Measurements from ENCODE around the gene OBSL1. TPM values are rescaled to one million over a fixed set of nuclear protein-coding genes. Genes with fewer than 3 reads are reported as not detected.
A peak's percentile ranks its signal among the peaks of the same experiment; 100 is the strongest.

Gene OBSL1
- total and polyA plus RNA-seq, 4 donors: 17.8 to 243 (median 71.0) TPM

DNA sequence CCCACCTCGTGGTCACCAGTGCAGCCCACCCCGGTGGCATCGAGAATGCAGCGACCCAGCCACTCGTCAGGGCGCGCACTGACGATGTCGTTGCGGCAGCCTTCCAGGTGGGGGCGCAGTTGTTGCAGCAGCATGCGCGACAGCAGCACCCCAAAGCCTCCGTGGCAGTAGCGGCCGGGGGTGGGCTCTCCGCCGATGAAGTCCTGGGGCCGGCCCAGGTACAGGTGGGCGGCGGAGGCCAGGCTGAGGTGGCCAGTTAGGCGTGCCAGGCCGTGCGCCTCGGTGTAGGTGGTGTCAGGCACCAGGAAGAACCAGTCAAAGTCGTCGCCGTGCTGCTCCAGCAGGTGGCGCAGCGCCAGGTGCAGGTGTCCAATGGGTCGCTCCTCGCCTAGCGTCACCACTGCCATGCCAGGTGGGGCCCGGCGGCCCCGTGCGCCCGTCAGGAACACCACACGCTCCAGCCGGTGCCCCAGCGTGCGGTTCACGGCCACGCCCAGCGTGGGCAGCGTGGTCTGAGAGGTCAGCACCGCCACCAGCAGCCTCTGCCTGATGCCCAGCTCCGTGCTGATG, 29.6 kb downstream of the OBSL1 start:
- Histone ChIP-seq H3K27me3 (ENCODE audit: control insufficient read depth in 1 of 2, insufficient read depth in 2 of 2, low read length in 1 of 2) (no peaks in the 10 kb centered on the region), H3K36me3 (ENCODE audit: control insufficient read depth in 1 of 2, insufficient read depth in 2 of 2, low read length in 1 of 2) (peaks cover 0 to 2% of the 10 kb centered on the region in 2 donors), H3K27ac (ENCODE audit: low read depth in 1 of 2, low read length in 2 of 2) (no peak overlapping the region), H3K9me3 (ENCODE audit: control insufficient read depth, low read length) (no peaks in the 10 kb centered on the region), H3K4me1 (ENCODE audit: control insufficient read depth in 1 of 2, insufficient read depth in 2 of 2, low read length in 2 of 2) (no peaks in the 10 kb centered on the region), H3K4me3 (ENCODE audit: low read length in 2 of 2) (no peak overlapping the region)
- peak; percentile 81 to 92 for DNase-seq
- ATAC-seq (ENCODE audit: low FRiP score): no peak
- intact Hi-C loops (cut with DNase I): loop anchor here (2.0 to 5.0 kb wide), 4 partner anchors 43 to 149 kb away; partner anchors contain the start of genes GMPPA (in 1 of the 2) and STK11IP (in 1 of the 2)
- WGBS, 2 donors: 17 to 18% methylated on average over 44 to 48 of the region's 48 CpGs

DNA sequence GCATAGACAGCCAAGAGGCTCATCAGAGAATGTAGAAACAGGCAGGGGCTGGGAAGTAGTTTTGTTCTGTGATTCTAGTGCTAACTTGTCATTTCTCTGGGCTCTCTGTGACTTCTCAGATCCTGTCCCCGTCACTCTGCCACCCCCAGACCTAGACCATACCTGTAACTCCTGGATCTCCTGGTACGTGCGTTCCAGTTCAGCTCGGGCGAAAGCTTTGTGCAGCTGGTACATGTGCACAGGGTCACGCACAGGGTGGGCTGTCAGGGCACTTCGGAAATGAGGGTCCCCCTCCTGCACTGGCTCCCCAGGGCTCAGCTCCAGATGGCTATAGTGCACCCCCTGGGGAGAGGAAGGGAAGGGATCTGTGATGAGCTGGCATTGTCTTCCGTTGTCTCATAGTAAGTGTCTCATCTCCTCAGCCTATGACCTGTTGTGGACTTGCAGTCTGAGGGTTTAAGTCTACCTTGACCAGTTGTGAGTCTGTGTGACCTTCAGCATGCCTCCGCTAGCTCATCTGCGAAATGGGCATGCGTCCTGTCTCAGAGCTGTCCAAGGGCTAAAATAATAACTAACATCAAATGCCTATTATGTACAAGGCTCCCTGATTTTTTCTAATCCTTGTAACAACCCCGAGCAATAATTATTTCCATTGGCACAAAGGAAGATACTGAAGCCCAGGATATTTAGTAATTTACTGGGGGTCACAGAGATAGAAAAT, 30.4 kb downstream of the OBSL1 start:
- intact Hi-C loops (cut with DNase I): loop anchor here (5.0 kb wide), 2 partner anchors 56 to 101 kb away; partner anchors contain the start of gene STK11IP (in 1 of the 2)
- no peaks in the 10 kb centered on the region for H3K27me3 ChIP-seq (ENCODE audit: control insufficient read depth in 1 of 2, insufficient read depth in 2 of 2, low read length in 1 of 2)
- 88 to 90% methylated on average over 12 of the region's 12 CpGs for WGBS, 2 donors

DNA sequence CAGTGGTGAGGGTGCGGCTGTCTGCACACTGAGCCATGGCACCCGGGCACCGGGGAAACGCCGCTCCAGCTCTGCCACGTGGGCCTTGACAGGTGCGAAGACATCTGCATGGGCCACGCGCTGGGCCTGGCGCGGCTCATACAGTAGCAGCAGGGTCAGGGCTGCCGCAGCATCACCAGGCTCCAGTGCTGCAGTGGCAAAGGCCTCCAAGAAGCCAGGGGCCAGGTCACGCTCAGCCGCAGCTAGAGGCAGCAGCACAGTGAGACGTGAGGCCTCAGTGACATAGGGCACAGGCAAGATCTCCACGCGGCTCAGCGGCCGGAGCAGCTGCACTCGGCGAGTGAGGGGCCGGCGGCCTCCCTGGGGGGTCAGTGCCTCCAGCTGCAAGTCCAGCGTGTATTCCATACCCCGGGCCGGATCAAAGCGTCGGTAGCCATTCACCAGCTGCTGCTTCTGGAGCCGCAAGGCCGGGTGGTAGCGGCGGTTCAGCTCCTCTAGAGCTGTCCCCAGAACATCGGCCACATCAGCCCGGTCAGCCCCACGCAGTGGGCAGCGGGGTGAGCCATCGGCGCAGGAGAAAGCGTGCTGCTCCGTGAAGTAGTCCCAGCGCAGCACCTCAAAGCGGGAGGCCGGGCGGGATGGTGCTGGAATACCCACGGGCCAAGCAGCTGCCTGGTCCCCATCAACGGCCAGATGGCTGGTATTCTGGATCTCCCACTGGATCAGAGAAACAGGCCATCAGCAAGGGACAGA, 31.2 kb downstream of the OBSL1 start:
- no peak overlapping the region for H3K27ac ChIP-seq (ENCODE audit: low read depth in 1 of 2, low read length in 2 of 2)
- no peaks in the 10 kb centered on the region for H3K4me1 ChIP-seq (ENCODE audit: control insufficient read depth in 1 of 2, insufficient read depth in 2 of 2, low read length in 2 of 2)
- ATAC-seq (ENCODE audit: low FRiP score) (no peak), DNase-seq (no peak)
- no peaks in the 10 kb centered on the region for H3K27me3 ChIP-seq (ENCODE audit: control insufficient read depth in 1 of 2, insufficient read depth in 2 of 2, low read length in 1 of 2)
- no peak overlapping the region for H3K4me3 ChIP-seq (ENCODE audit: low read length in 2 of 2)
- intact Hi-C loops (cut with DNase I): loop anchor here (5.0 to 10.0 kb wide), 3 partner anchors 57 to 375 kb away; partner anchors contain the start of genes NHEJ1 (in 1 of the 2) and STK11IP (in 1 of the 2)
- H3K36me3 ChIP-seq (ENCODE audit: control insufficient read depth in 1 of 2, insufficient read depth in 2 of 2, low read length in 1 of 2): peaks cover 0 to 2% of the 10 kb centered on the region in 2 donors
- WGBS, 2 donors: 93 to 94% methylated on average over 46 of the region's 46 CpGs
- H3K9me3 ChIP-seq (ENCODE audit: control insufficient read depth, low read length): no peaks in the 10 kb centered on the region

More for the DNA sequence above, 30.4 kb downstream of the OBSL1 start:
- Histone ChIP-seq H3K4me3 (ENCODE audit: low read length in 2 of 2) (no peak overlapping the region), H3K9me3 (ENCODE audit: control insufficient read depth, low read length) (no peaks in the 10 kb centered on the region), H3K4me1 (ENCODE audit: control insufficient read depth in 1 of 2, insufficient read depth in 2 of 2, low read length in 2 of 2) (no peaks in the 10 kb centered on the region), H3K27ac (ENCODE audit: low read depth in 1 of 2, low read length in 2 of 2) (no peak overlapping the region), H3K36me3 (ENCODE audit: control insufficient read depth in 1 of 2, insufficient read depth in 2 of 2, low read length in 1 of 2) (peaks cover 0 to 2% of the 10 kb centered on the region in 2 donors)
- no peak for ATAC-seq (ENCODE audit: low FRiP score)
- no peak for DNase-seq

DNA sequence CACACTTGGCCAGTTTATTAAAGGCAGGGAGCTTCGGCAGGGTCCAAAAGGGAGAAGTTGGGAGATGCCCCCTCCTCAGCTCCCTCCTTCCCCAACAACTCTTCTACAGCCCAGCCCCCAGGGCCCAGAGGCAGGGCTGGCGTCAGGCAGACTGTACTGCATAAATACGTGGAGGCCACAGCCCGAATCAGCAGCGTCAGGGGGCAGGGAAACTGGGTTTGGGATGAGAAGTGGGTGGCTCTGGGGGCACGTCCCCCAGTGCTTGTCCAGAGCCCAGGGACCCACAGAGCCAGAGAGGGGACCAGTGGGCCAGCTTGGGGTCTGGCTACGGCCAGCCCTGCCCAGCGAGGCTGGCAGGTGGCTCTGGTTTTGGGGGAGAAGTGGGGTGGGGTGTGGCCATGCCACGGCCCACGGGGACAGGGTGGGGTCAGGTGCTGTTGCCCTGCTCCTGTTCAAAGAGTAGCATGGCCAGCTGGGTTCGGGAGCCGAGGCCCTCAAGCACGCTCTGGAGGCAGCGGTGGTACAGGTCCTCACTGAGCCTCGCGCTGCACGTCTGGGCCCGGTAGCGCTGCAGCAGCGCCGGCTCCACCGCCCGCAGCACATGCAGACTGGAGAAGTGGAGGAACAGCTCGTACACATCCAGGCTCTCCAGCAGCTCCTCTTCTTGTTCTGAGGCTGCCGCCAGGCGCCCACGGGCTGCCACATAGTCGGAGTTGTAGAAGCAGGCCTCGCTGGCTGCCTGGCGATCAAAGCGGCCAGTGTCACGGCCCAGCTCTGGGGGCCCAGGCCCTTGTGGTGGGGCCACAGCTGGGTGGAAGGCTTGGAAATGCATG, 32.2 kb downstream of the OBSL1 start:
- WGBS, 2 donors: 88 to 89% methylated on average over 31 to 32 of the region's 32 CpGs
- H3K27me3 ChIP-seq (ENCODE audit: control insufficient read depth in 1 of 2, insufficient read depth in 2 of 2, low read length in 1 of 2): no peaks in the 10 kb centered on the region

DNA sequence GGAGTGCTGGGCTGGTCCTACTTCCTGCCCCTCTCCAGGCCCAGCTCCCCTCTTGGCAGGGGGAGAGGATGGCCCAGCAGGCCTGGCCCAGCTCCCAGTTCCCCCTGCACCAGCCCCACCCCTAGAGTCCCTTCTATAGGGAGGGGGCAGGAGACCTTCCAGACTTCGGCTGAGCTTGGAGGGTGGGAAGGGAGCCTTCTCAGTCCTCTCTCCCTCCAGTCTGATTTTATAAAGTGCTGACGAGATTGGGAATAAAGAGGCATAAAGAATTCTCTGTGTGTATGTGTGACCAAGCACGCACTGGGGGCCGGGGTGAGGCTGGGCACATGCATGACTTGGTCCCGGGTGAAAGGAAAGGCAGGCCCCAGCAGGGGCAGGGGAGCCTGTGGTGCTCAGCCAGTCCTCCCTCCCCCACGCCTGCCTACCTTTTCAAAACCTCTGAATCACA, 32.8 kb downstream of the OBSL1 start:
- Histone ChIP-seq H3K27me3 (ENCODE audit: control insufficient read depth in 1 of 2, insufficient read depth in 2 of 2, low read length in 1 of 2) (no peaks in the 10 kb centered on the region), H3K27ac (ENCODE audit: low read depth in 1 of 2, low read length in 2 of 2) (no peak overlapping the region), H3K36me3 (ENCODE audit: control insufficient read depth in 1 of 2, insufficient read depth in 2 of 2, low read length in 1 of 2) (peaks cover 0 to 2% of the 10 kb centered on the region in 2 donors), H3K9me3 (ENCODE audit: control insufficient read depth, low read length) (no peaks in the 10 kb centered on the region), H3K4me1 (ENCODE audit: control insufficient read depth in 1 of 2, insufficient read depth in 2 of 2, low read length in 2 of 2) (no peaks in the 10 kb centered on the region), H3K4me3 (ENCODE audit: low read length in 2 of 2) (no peak overlapping the region)
- 57 to 71% methylated on average over 6 of the region's 6 CpGs for WGBS, 2 donors
- DNase-seq: no peak
- no peak for ATAC-seq (ENCODE audit: low FRiP score)
- intact Hi-C loops (cut with DNase I): loop anchor here in 1 of 2 donors (10.0 kb wide), 1 partner anchor 374 kb away; the partner anchor contains the start of gene NHEJ1

More for the DNA sequence above, 32.2 kb downstream of the OBSL1 start:
- ATAC-seq (ENCODE audit: low FRiP score) (no peak), DNase-seq (no peak)
- Histone ChIP-seq H3K36me3 (ENCODE audit: control insufficient read depth in 1 of 2, insufficient read depth in 2 of 2, low read length in 1 of 2) (peaks cover 0 to 2% of the 10 kb centered on the region in 2 donors), H3K4me3 (ENCODE audit: low read length in 2 of 2) (no peak overlapping the region), H3K4me1 (ENCODE audit: control insufficient read depth in 1 of 2, insufficient read depth in 2 of 2, low read length in 2 of 2) (no peaks in the 10 kb centered on the region), H3K27ac (ENCODE audit: low read depth in 1 of 2, low read length in 2 of 2) (no peak overlapping the region), H3K9me3 (ENCODE audit: control insufficient read depth, low read length) (no peaks in the 10 kb centered on the region)
- intact Hi-C loops (cut with DNase I): loop anchor here in 1 of 2 donors (10.0 kb wide), 1 partner anchor 374 kb away; the partner anchor contains the start of gene NHEJ1

DNA sequence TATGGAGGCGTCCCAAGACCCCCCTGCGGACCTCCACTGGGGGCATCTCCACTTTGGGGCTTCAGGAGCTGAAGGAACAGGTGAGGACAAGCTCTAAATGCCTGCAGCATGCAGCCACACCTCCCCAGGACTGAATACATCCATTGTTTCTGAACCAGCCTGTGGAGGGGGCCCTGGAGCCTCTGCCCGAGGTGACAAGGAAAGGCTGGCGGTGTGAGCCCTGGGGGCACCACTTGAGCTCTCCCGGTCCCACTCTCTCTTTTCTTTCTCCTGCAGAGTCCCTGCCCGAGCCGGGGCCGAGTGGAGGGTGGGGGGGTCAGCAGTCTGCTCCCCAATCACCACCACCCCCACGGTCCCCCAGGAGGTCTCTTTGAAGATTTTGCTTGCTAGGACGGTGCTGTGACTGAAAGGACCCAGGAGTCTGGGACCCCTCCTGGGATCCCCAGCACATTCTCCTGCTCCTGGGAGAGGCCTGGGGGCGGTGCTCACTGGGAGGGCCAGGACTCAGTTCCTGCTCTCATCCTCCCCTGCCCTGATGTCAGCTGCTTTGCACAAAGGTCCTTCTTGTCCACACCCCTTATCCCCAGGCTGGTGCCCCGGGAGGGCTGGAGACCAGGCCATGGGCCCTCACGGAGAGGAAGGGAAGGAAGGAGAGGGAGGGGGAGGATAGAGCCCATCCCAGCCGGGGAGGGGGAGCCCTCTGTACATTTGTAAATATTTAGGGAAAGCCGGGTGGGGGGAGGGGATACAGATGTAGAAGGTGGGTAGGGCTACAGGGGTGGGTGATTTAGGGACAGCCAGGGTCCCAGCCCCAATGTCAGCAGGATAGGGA, 33.5 kb downstream of the OBSL1 start:
- intact Hi-C loops (cut with DNase I): loop anchor here in 1 of 2 donors (10.0 kb wide), 1 partner anchor 373 kb away; the partner anchor contains the start of gene NHEJ1
- Histone ChIP-seq H3K4me3 (ENCODE audit: low read length in 2 of 2) (no peak overlapping the region), H3K4me1 (ENCODE audit: control insufficient read depth in 1 of 2, insufficient read depth in 2 of 2, low read length in 2 of 2) (no peaks in the 10 kb centered on the region), H3K27ac (ENCODE audit: low read depth in 1 of 2, low read length in 2 of 2) (no peak overlapping the region), H3K27me3 (ENCODE audit: control insufficient read depth in 1 of 2, insufficient read depth in 2 of 2, low read length in 1 of 2) (no peaks in the 10 kb centered on the region), H3K9me3 (ENCODE audit: control insufficient read depth, low read length) (no peaks in the 10 kb centered on the region), H3K36me3 (ENCODE audit: control insufficient read depth in 1 of 2, insufficient read depth in 2 of 2, low read length in 1 of 2) (peaks cover 0 to 2% of the 10 kb centered on the region in 2 donors)
- WGBS, 2 donors: 65 to 67% methylated on average over 13 to 14 of the region's 15 CpGs
- ATAC-seq (ENCODE audit: low FRiP score) (no peak), DNase-seq (no peak)

DNA sequence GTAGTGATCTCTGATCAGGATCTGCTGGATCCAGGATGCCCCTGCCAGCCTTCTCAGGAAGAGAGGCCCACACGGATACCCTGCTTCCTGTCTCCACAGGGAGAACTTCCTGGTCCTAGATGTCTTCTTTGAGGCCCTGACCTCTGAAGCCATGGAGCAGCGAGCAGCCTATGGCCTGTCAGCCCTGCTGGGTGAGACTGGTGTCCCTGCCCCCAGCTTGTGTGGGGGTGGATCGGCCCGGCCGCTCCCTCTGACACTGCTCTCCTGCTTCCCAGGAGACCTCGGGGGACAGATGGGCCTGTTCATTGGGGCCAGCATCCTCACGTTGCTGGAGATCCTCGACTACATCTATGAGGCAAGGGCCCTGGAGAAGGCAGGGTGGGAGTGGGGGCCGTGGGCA, 34.4 kb downstream of the OBSL1 start:
- intact Hi-C loops (cut with DNase I): loop anchor here in 1 of 2 donors (10.0 kb wide), 1 partner anchor 372 kb away; the partner anchor contains the start of gene NHEJ1
- Histone ChIP-seq H3K27ac (ENCODE audit: low read depth in 1 of 2, low read length in 2 of 2) (no peak overlapping the region), H3K27me3 (ENCODE audit: control insufficient read depth in 1 of 2, insufficient read depth in 2 of 2, low read length in 1 of 2) (no peaks in the 10 kb centered on the region), H3K9me3 (ENCODE audit: control insufficient read depth, low read length) (no peaks in the 10 kb centered on the region), H3K36me3 (ENCODE audit: control insufficient read depth in 1 of 2, insufficient read depth in 2 of 2, low read length in 1 of 2) (peaks cover 0 to 2% of the 10 kb centered on the region in 2 donors), H3K4me1 (ENCODE audit: control insufficient read depth in 1 of 2, insufficient read depth in 2 of 2, low read length in 2 of 2) (no peaks in the 10 kb centered on the region), H3K4me3 (ENCODE audit: low read length in 2 of 2) (no peak overlapping the region)
- WGBS, 2 donors: 72 to 77% methylated on average over 8 to 9 of the region's 9 CpGs
- ATAC-seq (ENCODE audit: low FRiP score) (no peak), DNase-seq (no peak)

All from aorta (tissue), 5 donors.